ENCODE results near the gene ZNF407.

ZNF407 gene

GRCh38 chr18:74632856-74633255 is 35.2 kb downstream of the ZNF407 start:
- no peak for DNase-seq (ENCODE audit: low read depth)
- TF ChIP-seq CTCF (IDR thresholded peaks at IDR 0.05; ENCODE audit: low read depth, low read length, missing control alignments) = no peak
- H3K4me3 ChIP-seq (ENCODE audit: low read depth, low read length) = no peak overlapping the region

- DNase-seq (ENCODE audit: low read depth) = no peak
- TF ChIP-seq CTCF (IDR thresholded peaks at IDR 0.05; ENCODE audit: low read depth, low read length, missing control alignments) = no peak
- no peak overlapping the region for H3K4me3 ChIP-seq (ENCODE audit: low read depth, low read length)
These were observed 36.1 kb downstream of the ZNF407 start for GRCh38 chr18:74633652-74634352.

GRCh38 chr18:74635224-74635975 is 37.7 kb downstream of the ZNF407 start:
- DNase-seq (ENCODE audit: low read depth) = no peak
- H3K4me3 ChIP-seq (ENCODE audit: low read depth, low read length) = no peak overlapping the region
- no peak for TF ChIP-seq CTCF (IDR thresholded peaks at IDR 0.05; ENCODE audit: low read depth, low read length, missing control alignments)

- H3K4me3 ChIP-seq (ENCODE audit: low read depth, low read length) = no peak overlapping the region
- TF ChIP-seq CTCF (IDR thresholded peaks at IDR 0.05; ENCODE audit: low read depth, low read length, missing control alignments) = no peak
These were observed 39.4 kb downstream of the ZNF407 start for GRCh38 chr18:74637070-74637469.

GRCh38 chr18:74638210-74638609 is 40.5 kb downstream of the ZNF407 start:
- no peak for TF ChIP-seq CTCF (IDR thresholded peaks at IDR 0.05; ENCODE audit: low read depth, low read length, missing control alignments)
- DNase-seq (ENCODE audit: low read depth) = no peak
- no peak overlapping the region for H3K4me3 ChIP-seq (ENCODE audit: low read depth, low read length)

More at GRCh38 chr18:74637070-74637469, 39.4 kb downstream of the ZNF407 start:
- DNase-seq (ENCODE audit: low read depth) = no peak

- no peak overlapping the region for H3K4me3 ChIP-seq (ENCODE audit: low read depth, low read length)
- TF ChIP-seq CTCF (IDR thresholded peaks at IDR 0.05; ENCODE audit: low read depth, low read length, missing control alignments) = no peak
- DNase-seq (ENCODE audit: low read depth) = no peak
These were observed 47.0 kb downstream of the ZNF407 start for GRCh38 chr18:74644713-74645112.
